ENCODE measurements around the gene PYCR2.
"Not testable (repeated sequence)": the region's sequence is repeated elsewhere in the genome, so short reads cannot be mapped to it uniquely, and the experiment has no call there.

PYCR2 gene

DNA sequence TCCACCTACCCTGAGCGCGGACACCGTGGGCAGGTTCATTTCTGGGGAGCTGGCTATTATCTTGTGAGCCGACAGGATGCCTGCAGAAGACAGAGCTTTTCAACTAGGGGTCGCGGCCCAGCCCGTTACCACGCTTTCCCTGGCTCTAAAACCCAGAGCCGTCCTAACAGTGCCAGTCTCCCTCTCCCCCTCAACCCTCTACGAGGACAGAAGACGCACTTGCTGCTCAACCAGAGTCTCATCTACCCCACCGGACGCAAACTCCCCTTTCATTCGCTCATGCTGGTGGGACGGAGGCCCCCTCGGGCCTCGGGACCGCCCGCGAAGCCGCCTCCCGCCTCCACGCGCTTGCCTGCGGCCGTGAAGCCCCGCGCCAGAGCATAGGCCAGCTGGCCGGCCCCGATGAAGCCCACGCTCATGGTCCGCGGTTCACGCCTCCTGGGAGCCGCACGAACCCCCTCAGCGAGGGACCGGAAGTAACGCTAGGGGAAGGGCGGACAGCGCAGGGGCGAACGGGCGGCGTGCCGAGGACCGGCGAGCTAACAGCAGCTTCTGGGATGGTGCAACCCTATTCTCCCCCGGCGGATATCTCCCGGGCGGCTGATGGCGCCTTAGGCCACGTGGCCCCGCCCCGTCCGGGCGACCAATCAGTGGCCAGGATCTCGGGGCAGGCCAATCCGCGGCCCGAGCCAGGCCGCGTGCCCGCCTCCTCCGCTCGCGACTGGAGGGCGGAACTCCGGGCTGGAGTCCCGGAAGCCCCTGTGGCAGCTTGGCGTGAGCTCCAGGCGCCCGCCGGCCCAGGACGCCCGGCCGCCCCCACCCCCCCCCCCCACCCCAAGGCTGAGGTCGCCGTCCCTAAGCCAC, at the start of gene PYCR2:
PYCR2 (minus strand) TSS at position 559 of the 864 bp plus-strand sequence; CDS start at position 419, 140 bp downstream.
- peak; percentile 93 for DNase-seq

DNA sequence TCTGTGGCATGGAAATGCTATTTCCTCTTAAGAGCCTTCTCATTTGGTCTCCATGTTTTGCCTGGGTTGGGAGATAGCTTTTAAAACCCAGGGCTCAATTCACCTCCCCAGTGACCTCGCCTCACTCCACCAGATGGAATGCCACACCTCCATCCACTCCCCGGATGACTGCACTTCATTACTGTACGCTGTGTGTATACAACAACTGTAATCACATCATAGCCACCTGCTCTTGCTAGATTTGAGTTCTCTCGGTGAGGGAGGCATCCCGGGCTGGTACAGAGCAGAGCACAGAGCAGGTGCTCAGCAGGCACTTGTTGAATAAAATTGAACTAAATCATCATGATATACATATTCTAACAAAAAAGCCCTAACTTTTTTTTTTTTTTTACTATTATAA, 49.1 kb upstream of the PYCR2 start:
- no peak for DNase-seq

DNA sequence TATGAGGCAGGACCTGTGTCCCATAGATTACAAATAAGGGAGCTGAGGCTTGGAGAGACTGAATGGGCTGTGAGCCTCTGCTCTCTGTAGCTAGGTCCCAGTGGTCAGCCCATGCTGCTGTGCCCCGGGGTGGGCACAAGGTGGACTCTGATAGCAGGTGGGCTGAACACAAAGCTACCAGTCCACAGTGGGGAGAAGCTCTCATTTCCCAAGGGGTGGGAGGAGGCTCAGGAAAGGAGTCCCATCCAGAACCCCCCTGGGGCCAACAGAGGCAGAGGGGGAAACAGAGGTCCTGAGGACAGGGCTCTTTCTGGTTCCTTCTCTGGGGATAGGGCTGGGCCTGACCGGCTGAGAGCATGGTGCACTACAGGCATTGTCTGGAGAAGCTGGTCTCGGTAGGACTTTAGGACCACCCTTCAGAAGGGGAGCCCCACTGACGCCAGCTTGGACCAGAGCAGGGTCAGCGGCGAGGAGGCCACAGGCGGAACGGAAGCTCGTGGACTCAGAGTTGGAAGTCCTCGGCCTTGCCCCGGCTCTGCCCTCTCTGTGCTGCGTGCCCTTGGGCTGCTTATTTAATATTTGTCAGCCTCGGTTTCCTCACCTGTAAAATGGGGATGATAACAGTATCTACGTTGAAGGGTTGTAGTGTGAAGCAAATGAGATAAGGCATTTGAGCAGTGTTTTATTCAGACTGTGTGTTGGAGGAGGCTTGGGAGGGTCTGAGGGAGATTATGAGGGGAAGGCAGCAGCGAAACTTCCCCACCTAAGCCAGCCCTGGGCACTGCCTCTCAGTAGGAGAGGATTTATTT, 48.5 kb upstream of the PYCR2 start:
- no peak for DNase-seq

DNA sequence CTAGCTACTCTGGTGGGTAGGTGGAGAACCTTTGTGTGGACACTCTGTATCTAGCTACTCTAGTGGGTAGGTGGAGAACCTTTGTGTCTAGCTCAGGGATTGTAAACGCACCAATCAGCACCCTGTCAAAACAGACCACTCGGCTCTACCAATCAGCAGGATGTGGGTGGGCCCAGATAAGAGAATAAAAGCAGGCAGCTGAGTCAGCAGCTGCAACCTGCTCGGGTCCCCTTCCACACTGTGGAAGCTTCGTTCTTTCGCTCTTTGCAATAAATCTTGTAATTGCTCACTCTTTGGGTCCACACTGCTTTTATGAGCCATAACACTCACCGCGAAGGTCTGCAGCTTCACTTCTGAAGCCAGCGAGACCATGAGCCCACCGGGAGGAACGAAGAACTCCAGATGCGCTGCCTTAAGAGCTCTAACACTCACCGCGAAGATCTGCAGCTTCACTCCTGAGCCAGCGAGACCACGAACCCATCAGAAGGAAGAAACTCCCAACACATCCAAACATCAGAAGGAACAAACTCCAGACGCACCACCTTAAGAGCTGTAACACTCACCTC, 46.6 kb upstream of the PYCR2 start:
- not testable (repeated sequence) for DNase-seq

DNA sequence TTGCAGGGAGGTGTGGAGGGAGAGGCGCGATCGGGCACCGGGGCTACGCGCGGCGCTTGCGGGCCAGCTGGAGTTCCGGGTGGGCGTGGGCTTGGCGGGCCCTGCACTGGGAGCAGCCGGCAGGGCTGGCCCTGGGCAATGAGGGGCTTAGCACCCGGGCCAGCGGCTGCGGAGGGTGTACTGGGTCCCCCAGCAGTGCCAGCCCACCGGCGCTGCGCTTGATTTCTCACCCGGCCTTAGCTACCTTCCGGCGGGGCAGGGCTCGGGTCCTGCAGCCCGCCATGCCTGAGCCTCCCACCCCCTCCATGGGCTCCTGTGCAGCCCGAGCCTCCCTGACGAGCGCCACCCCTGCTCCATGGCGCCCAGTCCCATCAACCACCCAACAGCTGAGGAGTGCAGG, 45.7 kb upstream of the PYCR2 start:
- DNase-seq: not testable (repeated sequence)

DNA sequence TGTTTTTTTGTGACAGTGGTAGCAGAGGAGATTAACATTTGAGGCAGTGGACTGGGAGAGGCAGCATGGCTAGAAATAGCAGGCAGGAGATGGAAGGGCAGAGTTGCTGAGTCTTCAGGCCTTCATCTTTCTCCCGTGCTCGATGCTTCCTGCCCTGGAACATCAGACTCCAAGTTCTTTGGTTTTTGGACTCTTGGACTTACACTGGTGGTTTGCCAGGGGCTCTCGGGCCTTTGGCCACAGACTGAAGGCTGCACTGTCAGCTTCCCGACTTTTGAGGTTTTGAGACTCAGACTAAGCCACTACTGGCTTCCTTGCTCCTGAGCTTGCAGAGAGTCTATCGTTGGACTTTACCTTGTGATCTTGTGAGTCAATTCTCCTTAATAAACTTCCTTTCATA, 41.2 kb upstream of the PYCR2 start:
- no peak for DNase-seq

DNA sequence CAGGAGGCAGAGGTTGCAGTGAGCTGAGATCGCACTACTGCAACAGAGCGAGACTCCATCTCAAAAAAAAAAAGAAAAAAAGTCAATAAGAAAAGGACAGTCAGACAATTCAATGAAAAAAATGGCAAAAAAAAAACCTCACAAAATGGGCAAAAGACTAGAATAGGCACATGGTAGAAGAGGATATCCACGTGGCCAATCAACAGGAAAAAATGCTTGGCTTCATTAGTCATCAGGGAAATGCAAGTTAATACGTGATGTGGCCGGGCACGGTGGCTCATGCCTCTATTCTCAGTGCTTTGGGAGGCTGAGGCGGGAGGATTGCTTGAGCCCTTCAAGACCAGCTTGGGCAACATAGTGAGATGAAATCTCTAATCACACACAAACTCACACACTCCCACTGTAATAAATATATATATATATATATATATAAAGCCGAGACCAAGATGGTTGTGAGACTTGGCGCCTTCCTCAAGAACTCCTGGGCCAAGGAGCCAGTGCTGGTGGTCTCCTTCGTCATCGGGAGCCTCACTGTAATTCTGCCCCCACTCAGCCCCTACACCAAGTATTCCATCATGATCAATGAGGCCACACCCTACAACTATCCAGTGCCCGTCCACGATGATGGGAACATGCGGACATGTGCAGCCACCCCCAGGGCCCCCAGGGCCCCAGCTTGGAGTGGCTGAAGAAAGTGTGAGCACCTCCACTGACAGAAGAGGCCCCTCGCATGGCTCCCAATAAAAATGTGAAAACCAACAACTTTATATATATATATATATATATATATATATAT, 39.9 kb upstream of the PYCR2 start:
- DNase-seq: no peak

DNA sequence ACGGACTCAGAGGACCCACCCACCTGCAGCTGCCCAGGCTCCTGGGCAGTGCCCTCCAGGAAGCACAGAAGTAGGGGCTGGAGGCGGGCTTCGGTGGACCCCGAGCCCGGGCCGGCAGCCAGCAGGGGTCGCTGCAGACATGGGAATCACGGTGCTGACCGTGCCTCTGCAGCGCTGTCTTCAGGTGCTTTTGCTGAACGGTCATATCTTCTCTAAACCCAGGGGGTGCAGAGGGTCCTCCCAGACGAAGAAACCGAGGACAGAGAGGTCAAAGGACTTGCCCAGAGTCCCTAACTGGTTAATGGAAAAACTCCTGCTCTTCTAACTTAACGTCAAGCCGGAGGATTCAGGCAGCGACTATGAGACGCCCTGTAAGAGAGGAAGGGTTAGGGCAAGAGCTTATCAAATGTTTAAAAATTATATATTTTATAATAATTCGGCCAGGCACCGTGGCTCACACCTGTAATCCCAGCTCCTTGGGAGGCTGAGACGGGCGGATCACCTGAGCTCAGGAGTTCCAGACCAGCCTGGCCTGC, 38.5 kb upstream of the PYCR2 start:
- peak; percentile 37 for DNase-seq

DNA sequence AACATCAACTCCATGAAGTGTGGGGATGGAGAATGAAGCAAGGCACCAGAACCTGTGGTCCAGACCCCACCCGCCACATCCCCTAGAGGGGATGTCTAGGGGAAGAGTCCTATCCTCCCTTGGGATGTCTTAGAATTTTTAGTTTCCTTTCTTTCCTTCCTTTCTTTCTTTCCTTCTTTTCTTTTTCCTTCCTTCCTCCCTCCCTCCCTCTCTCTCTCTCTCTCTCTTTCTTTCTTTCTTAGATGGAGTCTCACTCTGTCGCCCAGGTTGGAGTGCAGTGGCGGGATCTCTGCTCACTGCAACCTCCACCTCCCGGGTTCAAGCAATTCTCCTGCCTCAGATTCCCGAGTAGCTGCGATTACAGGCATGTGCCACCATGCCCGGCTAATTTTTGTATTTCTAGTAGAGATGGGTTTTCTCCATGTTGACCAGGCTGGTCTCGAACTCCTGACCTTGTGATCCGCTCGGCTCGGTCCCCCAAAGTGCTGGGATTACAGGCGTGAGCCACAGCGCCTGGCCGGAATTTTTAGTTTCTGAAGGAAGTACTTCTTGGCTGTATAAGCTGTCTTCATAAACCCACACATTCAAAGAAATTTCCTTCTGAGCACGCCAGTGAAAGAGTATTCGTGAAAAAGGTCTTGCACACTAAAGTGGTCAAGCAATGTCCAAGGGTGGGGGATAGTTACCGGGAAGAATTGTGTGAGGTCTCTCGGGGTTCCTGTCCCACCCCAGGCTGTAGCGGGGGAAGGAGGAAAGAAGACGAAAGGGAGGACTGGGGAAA, 37.8 kb upstream of the PYCR2 start:
- DNase-seq: no peak

DNA sequence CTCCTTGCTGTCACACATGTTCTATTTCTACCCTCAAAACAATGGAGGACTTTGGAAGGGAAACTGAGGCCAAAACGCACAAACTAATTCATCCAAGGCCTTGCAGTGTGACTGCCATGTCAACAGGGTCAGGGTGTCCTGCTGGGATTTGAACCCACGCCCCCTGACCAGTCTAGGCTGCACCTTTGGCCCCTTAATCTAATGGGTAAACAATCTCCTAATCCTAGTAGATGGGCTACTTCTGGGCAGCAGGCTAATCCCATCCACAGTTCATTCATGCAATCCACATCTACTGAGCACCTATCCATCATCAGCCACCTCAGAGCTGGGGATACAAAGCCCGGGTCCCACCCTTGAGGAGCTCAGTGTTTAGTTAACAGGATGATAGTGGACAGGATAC, 34.0 kb upstream of the PYCR2 start:
- no peak for DNase-seq

DNA sequence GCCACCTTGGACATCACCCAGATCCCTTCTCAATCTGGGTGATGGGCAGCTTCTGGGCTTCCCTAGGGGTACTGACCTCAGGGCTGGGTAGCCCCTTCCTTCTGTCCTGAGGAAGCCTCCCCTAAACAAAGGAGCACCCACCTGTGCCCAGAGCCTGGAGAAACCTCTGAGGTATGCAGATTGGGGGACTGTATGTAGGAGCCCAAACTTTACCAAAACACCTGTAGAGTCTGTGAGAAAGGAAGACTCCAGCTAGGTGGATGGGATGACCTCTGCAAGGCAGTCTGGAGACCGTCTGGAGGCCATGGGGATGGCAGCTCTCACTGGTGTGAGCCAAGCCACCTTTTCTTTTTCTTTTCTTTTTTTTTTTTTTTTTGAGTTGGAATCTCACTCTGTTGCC, 30.7 kb upstream of the PYCR2 start:
- no peak for DNase-seq

DNA sequence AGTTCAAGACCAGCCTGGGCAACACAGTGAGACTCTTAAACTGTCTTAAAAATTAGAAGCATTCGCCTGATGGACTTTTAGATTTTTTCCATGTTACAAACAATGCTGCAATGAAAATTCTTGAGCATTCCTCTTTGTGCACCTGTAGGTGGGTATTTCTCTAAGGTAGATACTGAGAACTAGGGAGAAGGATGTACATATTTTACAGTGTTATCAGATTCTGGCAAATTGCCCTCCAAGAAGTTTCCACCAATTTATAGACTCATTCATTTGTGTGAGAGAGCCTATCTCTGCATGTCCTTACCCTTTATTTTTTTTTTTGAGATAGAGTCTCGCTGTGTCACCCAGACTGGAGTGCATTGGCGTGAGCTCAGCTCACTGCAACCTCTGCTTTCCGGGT, 29.3 kb upstream of the PYCR2 start:
- DNase-seq: no peak

DNA sequence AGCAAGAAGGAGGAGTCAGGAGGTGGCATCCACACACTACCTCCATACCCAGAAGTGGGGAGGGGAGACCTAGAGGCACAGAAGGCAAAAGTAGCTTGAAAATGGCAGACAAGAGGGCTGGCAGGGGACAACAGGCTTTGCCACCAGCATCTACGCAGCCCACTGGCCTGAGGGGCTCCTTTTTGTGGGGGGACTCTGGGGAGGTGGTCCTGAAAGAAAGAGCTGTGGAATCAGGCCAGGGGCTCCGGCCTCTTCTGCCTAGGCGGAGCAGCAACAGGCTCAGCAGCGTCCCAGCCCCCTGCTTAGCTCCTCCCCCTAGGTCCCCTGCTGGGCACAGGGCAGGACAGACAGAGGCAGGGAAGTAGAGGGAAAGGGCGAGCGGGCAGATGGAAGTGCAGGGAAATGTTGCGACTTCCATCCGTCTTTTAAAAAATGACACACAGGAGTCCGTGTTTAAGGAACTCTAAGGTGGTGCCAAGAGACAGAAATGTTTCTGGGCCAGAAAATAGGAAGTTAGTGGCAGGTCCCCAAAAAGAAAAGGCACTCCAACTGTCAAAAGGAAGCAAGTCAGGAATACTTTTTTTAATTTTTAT, 27.0 kb upstream of the PYCR2 start:
- DNase-seq: no peak

DNA sequence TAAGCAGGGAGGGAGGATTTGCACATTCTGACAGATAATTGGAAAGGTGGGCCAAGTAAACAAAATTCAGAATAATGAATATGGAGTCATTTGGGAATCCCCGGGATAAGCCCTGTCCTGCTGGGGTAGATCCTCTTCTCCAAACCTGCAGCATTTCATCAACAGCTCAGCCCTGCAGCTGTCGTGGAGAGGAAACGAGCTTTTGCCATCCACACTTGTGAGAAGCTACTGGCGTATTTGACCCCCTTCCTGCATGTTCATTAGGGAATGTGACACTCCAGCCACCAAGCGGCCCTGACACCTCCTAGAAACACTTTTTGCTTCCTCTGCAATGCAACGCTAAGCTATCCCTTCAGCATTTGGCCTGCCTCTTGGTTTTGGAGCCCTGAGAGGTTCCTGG, 25.0 kb upstream of the PYCR2 start:
- DNase-seq: no peak

DNA sequence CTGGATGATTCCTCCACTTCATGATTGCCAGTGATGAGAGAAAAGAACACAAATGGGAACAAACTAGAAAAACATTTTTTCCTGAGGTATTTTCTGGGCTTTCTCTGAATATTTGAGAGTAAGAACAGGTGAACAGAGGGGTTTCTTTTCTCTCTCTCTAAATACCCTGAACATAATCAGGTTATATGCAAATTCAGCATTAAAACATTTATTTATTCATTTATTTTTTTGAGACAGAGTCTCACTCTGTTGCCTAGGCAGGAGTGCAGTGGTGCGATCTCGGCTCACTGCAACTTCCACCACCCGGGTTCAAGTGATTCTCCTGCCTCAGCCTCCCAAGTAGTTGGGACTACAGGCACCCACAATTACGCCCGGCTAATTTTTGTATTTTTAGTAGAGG, 22.8 kb upstream of the PYCR2 start:
- DNase-seq: no peak

DNA sequence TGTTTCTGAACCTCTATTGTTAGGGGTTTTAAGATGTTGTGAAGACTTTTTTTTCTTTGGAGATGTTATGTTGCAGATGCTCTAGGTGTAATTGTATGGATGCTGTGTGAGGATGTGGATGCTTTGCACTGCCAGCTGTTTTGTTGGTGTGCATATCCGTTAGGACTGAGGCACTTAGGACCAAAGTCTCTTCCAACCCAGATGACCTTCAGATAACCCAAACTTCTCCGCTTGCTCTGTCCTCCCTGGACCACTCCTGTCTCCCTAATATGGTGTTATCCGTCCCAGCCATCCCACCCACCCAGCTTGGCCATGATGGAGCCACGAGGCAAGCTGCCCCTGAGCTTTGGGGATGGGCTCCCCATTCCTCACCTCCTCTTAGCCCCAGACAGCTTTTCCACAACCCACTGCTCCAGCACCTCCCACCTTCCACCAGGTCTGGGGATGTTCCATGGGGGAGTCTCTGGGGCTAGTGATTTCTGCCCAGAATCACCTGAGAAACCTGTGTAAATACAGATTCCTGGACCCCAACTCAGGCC, 22.1 kb upstream of the PYCR2 start:
- DNase-seq: no peak

DNA sequence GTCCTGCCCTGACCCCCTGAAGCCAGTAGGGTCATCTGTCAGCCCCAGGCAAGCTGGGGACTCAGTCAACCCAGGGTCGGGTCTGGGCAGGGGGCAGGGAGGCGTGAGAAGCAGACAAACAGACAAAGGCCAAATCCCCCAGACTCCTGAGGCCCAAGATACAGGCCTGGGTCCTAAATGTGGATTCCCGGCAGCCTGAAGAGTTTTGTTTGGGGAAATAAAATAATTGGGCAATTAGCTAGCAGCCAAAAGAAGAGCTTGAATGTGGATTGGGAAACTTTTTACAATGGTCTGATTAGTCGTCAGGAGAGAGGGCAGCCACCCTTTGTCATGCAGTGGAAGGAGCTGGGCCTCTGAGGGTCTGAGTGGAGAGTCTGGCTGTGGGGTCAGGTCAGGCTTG, 21.5 kb upstream of the PYCR2 start:
- DNase-seq: no peak

DNA sequence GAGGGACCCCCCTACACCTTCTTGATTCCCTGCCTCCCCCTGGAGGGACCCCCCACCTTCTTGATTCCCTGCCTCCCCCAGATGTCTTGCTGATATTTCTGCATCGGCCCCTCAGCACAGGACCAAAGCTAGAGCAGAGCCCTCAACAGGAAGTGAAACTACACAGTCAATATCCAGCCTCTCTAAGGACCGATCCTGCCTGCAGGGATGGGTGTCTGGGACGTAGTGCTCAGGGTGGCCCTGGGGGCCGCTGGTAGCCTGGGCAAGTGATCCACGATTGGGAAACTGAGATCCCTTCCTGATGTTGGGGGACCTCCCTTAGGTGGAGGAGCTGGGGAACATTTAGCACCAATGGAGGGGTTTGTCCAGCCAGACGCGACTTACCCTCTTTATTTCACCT, 20.9 kb upstream of the PYCR2 start:
- DNase-seq: no peak

DNA sequence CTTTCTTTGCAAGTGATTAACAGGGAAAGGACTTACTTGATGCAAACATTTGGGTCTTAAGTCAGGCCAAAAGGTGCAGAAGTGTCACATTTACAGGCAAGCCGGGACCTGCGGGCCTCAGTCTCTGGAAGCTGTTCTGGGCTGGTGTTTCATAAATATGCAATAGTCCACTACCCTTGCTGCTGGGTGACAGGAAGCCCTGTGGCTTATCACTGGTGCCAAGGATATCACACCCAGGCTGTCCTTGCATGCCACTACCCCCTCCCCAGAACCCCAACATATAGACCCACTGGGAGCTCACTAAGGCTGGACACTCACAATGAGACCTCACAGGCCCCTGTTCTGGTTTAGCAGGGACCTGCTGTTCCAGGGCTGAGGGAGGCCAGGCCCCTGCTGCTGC, 20.3 kb upstream of the PYCR2 start:
- DNase-seq: no peak

DNA sequence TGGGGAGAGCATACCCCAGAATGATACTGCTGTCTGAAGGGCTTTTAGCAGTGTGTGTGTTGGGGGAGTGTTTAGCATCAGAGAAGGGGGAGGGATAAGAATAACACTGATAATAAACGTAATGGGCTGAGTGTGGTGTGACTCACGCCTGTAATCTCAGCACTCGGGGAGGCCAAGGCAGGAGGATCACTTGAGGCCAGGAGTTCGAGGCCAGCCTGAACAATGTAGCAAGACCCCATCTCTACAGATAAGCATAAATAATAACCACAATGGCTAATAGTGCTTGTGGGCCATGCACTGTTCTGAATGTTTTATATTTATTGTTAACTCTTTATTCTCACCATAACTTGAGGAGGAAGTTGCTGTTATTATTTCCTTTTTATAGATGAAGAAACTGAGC, 19.5 kb upstream of the PYCR2 start:
- DNase-seq: no peak

DNA sequence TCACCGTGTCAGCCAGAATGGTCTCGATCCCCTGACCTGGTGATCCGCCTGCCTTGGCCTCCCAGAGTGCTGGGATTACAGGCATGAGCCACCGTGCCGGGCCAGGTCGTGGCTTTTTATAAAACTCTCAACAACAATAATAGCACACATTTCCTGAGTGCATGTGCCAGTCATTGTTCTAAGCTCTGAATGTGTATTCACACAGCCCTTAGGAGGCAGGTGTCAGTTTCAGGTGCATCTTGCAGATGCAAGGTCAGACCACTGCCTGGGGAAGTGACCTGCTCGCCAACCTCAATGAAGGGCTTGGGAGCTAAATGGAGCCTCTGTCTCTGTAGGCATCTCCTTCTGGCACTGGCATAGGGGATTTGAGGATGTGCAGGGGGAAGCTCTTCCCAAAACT, 18.5 kb upstream of the PYCR2 start:
- no peak for DNase-seq

DNA sequence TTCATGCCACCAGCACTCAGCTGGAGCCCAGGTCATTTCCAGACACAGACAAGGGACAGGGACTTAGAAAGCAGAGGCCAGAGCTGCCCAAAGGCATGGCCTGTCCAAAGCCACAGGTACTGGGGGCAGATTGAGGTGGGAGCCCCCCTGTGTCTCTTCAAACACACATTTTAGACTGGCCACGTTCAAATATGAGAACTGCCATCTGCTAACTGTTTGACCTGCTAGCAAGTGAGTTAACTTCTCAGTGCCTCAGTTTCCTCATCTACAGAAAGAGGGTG, 17.8 kb upstream of the PYCR2 start:
- DNase-seq: no peak
